22Rv1 (cell line): Measurements from ENCODE around the gene STAC2.
"Not testable (repeated sequence)": the region's sequence is repeated elsewhere in the genome, so short reads cannot be mapped to it uniquely, and the experiment has no call there.

Experiments
- H3K27ac ChIP-seq: fragments of 450-650 bp; 2 replicates; pipeline ENCODE4 v1.5.1; 2017
- CTCF ChIP-seq: fragments of 450-650 bp; IDR thresholded peaks from 2 replicates; pipeline ENCODE4 v1.5.1; 2017; ENCODE audit warnings: mild to moderate bottlenecking
- ZFX ChIP-seq: fragments of 450-650 bp; IDR thresholded peaks from 2 replicates; pipeline ENCODE4 v1.6.1; 2017; ENCODE audit warnings: antibody characterized with exemption, borderline replicate concordance

STAC2 gene

GRCh38 chr17:39173080-39173479, 52.7 kb downstream of the STAC2 start:
- H3K27ac ChIP-seq = no peak overlapping the region

GRCh38 chr17:39171933-39172332, 53.8 kb downstream of the STAC2 start:
- TF ChIP-seq ZFX (no peak), CTCF (no peak)
- no peak overlapping the region for H3K27ac ChIP-seq

More at GRCh38 chr17:39173080-39173479, 52.7 kb downstream of the STAC2 start:
- no peak for TF ChIP-seq ZFX
- no peak for TF ChIP-seq CTCF

DNA sequence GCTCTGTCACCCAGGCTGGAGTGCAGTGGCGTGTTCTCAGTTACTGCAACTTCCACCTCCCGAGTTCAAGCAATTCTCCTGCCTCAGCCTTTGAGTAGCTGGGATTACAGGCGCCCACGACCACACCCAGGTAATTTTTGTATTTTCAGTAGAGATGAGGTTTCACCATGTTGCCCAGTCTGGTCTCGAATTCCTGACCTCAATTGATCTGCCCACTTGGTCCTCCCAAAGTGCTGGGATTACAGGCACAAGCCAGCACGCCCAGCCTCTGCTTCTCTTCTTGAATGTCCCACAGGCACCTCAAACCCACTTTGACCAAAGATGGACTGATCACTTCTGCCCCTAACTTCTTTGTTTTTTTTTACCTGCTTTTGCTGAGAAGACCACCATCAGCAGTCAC, 55.2 kb downstream of the STAC2 start:
- TF ChIP-seq CTCF (no peak), ZFX (no peak)

DNA sequence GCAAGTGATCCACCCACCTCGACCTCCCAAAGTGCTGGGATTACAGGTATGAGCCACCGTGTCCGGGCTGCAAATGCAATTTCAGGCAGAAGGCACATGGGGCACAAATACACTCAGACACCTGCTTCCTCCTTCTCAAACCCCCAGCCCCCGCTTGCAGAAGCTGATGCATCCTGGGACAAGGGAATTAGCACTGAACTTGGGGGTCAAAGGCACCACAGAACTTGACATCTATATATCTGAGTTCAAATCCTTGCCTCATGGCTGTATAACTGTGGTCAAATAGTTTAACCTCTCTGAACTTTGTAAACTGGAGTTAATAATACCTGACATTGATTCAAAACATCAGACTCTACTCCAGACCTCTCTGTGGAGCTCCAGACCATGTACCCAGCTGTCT, 55.6 kb downstream of the STAC2 start:
- TF ChIP-seq CTCF = no peak
- no peak for TF ChIP-seq ZFX
- no peak overlapping the region for H3K27ac ChIP-seq

More for the DNA sequence above, 55.2 kb downstream of the STAC2 start:
- H3K27ac ChIP-seq = no peak overlapping the region

DNA sequence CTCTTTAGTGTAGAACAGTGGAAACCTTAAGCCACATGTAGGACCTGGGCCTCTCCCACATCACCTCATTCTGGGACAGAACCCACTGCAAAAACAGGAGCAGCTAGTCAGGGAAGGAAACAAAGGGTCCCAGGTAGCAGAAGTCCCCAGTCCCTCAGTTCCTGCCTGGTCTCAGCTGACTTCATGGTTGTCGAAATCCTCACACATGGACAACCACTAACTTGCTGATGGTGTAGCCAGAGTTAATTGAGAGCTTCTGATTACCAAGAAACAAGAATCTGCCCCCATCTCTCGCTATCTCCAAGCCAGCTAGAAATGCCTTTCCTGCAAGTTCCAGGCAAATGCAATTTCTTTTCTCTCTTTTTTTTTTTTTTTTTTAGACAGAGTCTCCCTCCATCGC, 56.2 kb downstream of the STAC2 start:
- TF ChIP-seq ZFX (no peak), CTCF (no peak)
- H3K27ac ChIP-seq = no peak overlapping the region

- no peak for TF ChIP-seq ZFX
- TF ChIP-seq CTCF = no peak
- no peak overlapping the region for H3K27ac ChIP-seq
Measured at GRCh38 chr17:39169101-39169500, 56.6 kb downstream of the STAC2 start.

DNA sequence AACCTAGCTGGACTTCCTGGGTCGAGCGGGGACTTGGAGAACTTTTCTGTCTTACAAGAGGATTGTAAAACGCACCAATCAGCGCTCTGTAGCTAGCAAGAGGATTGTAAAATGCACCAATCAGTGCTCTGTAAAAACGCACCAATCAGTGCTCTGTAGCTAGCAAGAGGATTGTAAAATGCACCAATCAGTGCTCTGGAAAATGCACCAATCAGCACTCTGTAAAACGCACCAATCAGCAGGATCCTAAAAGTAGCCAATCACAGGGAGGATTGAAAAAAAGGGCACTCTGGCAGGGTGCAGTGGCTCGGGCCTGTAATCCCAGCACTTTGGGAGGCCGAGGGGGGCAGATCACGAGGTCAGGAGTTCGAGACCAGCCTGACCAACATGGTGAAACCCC, 57.2 kb downstream of the STAC2 start:
- not testable (repeated sequence) for H3K27ac ChIP-seq

DNA sequence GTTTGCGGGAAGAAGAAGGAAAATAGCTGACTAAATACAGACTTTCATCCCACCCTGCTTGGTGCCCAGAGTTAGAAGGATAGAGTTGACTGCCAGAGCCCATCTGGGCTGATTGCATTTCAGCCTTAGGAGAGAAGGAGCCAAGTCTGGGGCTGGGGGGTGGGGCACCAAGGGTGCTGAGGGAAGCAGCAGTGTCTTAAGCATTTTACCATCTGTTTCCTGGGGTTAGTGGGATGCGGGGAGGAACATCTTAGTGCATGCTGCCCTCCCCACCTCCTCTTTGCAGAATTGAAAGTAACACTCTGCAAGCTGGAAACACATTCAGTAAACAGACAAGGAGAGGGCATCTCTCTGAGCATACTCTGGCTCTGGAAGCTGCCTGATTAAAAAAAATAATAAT, 58.3 kb downstream of the STAC2 start:
- H3K27ac ChIP-seq = no peak overlapping the region
- no peak for TF ChIP-seq ZFX
- no peak for TF ChIP-seq CTCF
